Measurements from ENCODE around the gene HOXA1.

Gene HOXA1

DNA sequence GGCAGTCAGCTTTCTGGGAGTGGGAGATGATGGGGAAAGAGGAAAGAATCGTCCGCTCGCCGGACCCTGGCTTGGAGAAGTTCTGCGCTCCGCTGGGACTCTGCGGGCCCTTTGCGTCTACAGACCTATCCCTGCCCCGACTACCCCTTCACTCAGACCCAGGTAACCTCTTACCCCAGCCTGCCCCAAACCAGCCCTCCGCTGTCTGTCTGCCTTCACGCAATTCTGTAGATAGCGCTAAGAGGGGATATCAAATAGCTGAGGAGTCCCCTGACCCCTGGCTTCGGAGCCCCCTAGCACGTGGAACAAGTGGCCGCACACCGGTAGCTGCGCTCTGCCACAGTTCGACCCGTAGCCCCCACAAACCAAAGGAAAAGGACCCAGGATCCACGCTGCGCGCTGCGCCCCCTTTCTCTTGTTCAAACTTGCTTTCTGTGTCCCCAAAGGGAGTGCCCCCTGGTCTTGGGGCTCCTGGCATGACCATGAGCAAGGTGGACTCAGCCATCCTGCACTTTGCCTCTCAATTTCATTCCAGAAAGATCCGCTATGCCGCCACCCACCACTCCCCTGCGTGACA is 27.8 kb upstream of the HOXA1 start:
- no peaks in the 10 kb centered on the region for H4K20me1 ChIP-seq (ENCODE audit: insufficient read depth, low read length)

GRCh38 chr7:27123007-27123476 is 27.2 kb upstream of the HOXA1 start:
- Histone ChIP-seq H3K9ac (ENCODE audit: low read length) (no peak overlapping the region), H3K27me3 (ENCODE audit: insufficient read depth, low read length) (no peaks in the 10 kb centered on the region; the same call in 1 of the 2 replicates), H3K9me2 (ENCODE audit: low read depth, low read length) (no peaks in the 10 kb centered on the region), H3K4me3 (ENCODE audit: low read depth, low read length, poor library complexity, severe bottlenecking) (no peak overlapping the region), H3K4me2 (ENCODE audit: low read length) (no peak overlapping the region), H3K4me1 (ENCODE audit: insufficient read depth, low read length, severe bottlenecking) (no peaks in the 10 kb centered on the region), H3F3A (ENCODE audit: insufficient read depth, low read length) (no peaks in the 10 kb centered on the region), H4K20me1 (ENCODE audit: insufficient read depth, low read length) (no peaks in the 10 kb centered on the region), H3K9me3 (ENCODE audit: low read length) (no peaks in the 10 kb centered on the region), H2AFZ (ENCODE audit: low read length) (no peak overlapping the region), H3K79me2 (ENCODE audit: insufficient read depth, low read length) (no peaks in the 10 kb centered on the region), H3K36me3 (ENCODE audit: insufficient read depth, low read length) (no peaks in the 10 kb centered on the region), H3K27ac (ENCODE audit: low read depth, low read length, poor library complexity, severe bottlenecking) (no peak overlapping the region)
- TF ChIP-seq EZH2 (IDR thresholded peaks at IDR 0.05; ENCODE audit: borderline replicate concordance, low read length), result no peak

More for the DNA sequence above, 27.8 kb upstream of the HOXA1 start:
- no peak overlapping the region for H3K4me3 ChIP-seq (ENCODE audit: low read depth, low read length, poor library complexity, severe bottlenecking)
- no peak overlapping the region for H3K4me2 ChIP-seq (ENCODE audit: low read length)
- H3K36me3 ChIP-seq (ENCODE audit: insufficient read depth, low read length), result no peaks in the 10 kb centered on the region
- H3K79me2 ChIP-seq (ENCODE audit: insufficient read depth, low read length), result no peaks in the 10 kb centered on the region
- no peaks in the 10 kb centered on the region for H3K4me1 ChIP-seq (ENCODE audit: insufficient read depth, low read length, severe bottlenecking)
- H3F3A ChIP-seq (ENCODE audit: insufficient read depth, low read length), result no peaks in the 10 kb centered on the region
- no peaks in the 10 kb centered on the region for H3K9me3 ChIP-seq (ENCODE audit: low read length)
- no peak overlapping the region for H3K27ac ChIP-seq (ENCODE audit: low read depth, low read length, poor library complexity, severe bottlenecking)
- H3K27me3 ChIP-seq (ENCODE audit: insufficient read depth, low read length), result no peaks in the 10 kb centered on the region; the same call in 1 of the 2 replicates
- TF ChIP-seq CTCF (IDR thresholded peaks at IDR 0.05; ENCODE audit: low read length), result no peak
- no peak overlapping the region for H2AFZ ChIP-seq (ENCODE audit: low read length)
- no peak overlapping the region for H3K9ac ChIP-seq (ENCODE audit: low read length)
- H3K9me2 ChIP-seq (ENCODE audit: low read depth, low read length), result no peaks in the 10 kb centered on the region

DNA sequence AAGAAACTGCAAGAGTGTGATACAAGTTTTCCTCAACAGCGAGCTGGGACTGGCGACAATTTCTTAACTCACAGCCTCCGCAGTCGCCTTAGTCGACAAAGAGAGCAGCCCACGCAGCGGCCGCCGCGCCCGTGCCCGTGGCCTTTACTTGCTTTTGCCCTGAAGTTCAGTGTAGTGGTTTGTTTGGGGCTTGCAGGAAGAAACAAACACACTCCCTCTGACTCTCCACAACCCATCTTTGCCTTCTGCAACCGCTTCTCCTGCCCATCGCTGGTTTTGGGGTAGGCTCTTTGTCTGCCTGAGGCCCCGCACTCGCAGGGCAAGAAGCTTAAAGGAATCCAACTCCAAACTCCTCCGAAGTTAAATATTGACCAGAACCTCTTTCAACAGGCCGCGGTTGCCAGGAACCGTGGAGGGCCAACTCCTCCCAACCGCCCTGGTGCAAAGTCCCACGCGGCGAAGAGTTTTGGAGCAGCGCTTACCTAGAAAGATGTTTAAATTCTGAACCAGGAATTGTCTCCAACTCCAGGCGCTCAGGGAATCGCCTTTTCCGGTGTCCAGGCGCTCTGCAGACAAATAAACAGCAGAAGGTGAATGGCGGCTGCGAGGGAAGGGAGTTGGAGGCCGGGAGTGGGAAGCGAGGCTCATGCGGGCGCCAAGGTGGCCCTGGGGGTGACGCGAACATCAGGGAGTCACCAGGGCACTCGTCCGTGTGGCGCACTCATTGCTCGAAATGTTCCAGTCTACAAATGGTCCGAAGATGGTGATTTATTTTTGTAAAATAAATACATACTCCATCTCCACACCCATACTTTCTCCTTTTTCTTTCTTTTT is 26.5 kb upstream of the HOXA1 start:
- H3K36me3 ChIP-seq (ENCODE audit: insufficient read depth, low read length), result no peaks in the 10 kb centered on the region
- no peak overlapping the region for H2AFZ ChIP-seq (ENCODE audit: low read length)
- H3K9me3 ChIP-seq (ENCODE audit: low read length), result no peaks in the 10 kb centered on the region
- H3F3A ChIP-seq (ENCODE audit: insufficient read depth, low read length), result no peaks in the 10 kb centered on the region
- H3K4me2 ChIP-seq (ENCODE audit: low read length), result no peak overlapping the region
- no peak overlapping the region for H3K9ac ChIP-seq (ENCODE audit: low read length)
- no peak overlapping the region for H3K27ac ChIP-seq (ENCODE audit: low read depth, low read length, poor library complexity, severe bottlenecking)
- no peak for TF ChIP-seq CTCF (IDR thresholded peaks at IDR 0.05; ENCODE audit: low read length)
- TF ChIP-seq EZH2 (IDR thresholded peaks at IDR 0.05; ENCODE audit: borderline replicate concordance, low read length), result no peak
- H3K4me3 ChIP-seq (ENCODE audit: low read depth, low read length, poor library complexity, severe bottlenecking), result no peak overlapping the region
- H3K9me2 ChIP-seq (ENCODE audit: low read depth, low read length), result no peaks in the 10 kb centered on the region
- no peaks in the 10 kb centered on the region for H4K20me1 ChIP-seq (ENCODE audit: insufficient read depth, low read length)
- H3K79me2 ChIP-seq (ENCODE audit: insufficient read depth, low read length), result no peaks in the 10 kb centered on the region
- no peaks in the 10 kb centered on the region; the same call in 1 of the 2 replicates for H3K27me3 ChIP-seq (ENCODE audit: insufficient read depth, low read length)
- H3K4me1 ChIP-seq (ENCODE audit: insufficient read depth, low read length, severe bottlenecking), result no peaks in the 10 kb centered on the region
